Peyer's patch (tissue), 4 donors: ENCODE results near the gene HCN2.

Source experiments
- CTCF ChIP-seq, 6 experiments: fragments of 450-650 bp in 4 of 6; fragments of 200-600 bp in 2 of 6; sonication (generic) in 1 of 6; IDR thresholded peaks; one replicate each; pipeline ENCODE4 v1.5.1; 2017 to 2019; ENCODE audit warnings: antibody characterized with exemption in 6 of 6, mild to moderate bottlenecking in 3 of 6, moderate library complexity in 1 of 6
- POLR2A ChIP-seq, 2 donors: fragments of 450-650 bp; IDR thresholded peaks; one replicate each; pipeline ENCODE4 v1.5.1; 2017; ENCODE audit warnings: antibody characterized with exemption in 2 of 2, mild to moderate bottlenecking in 2 of 2, moderate library complexity in 2 of 2

GRCh38 chr19:618247-618619 is 28.6 kb downstream of the HCN2 start:
- TF ChIP-seq POLR2A (IDR thresholded peaks at IDR 0.05), result no peak
- no peak for TF ChIP-seq CTCF (IDR thresholded peaks at IDR 0.05)
